ENCODE measurements around the gene NEDD8. TPM values are rescaled to one million over a fixed set of nuclear protein-coding genes. Genes with fewer than 3 reads are reported as not detected.

Gene NEDD8
- total and polyA plus RNA-seq, 4 donors, result 32.3 to 136 (median 78.1) TPM

GRCh38 chr14:24237463-24237955 is 5.3 kb upstream of the NEDD8 start:
- Histone ChIP-seq H3K36me3 (ENCODE audit: control insufficient read depth in 4 of 4, insufficient read depth in 3 of 4, low read depth in 1 of 4, low read length in 3 of 4) (peaks cover 10 to 57% (median 47%) of the 10 kb centered on the region in 4 donors), H3K9ac (ENCODE audit: low read depth in 1 of 2, low read length in 2 of 2) (no peak overlapping the region), H3K27ac (ENCODE audit: low read depth in 1 of 2, low read length in 2 of 2) (no peak overlapping the region), H3K9me3 (ENCODE audit: control insufficient read depth in 4 of 4, low read length in 3 of 4) (no peaks in the 10 kb centered on the region), H3K27me3 (ENCODE audit: control insufficient read depth in 4 of 4, insufficient read depth in 4 of 4, low read length in 3 of 4) (no peaks in the 10 kb centered on the region), H3K4me3 (ENCODE audit: low read depth in 1 of 3, low read length in 3 of 3) (no peak overlapping the region), H3K4me1 (ENCODE audit: control insufficient read depth in 4 of 4, insufficient read depth in 4 of 4, low read length in 3 of 4) (peaks cover 8 to 48% (median 38%) of the 10 kb centered on the region in 4 donors)
- WGBS, result 95% methylated on average over 2 of the region's 2 CpGs
- TF ChIP-seq GABPA (IDR thresholded peaks at IDR 0.05 in 1 of 2, conservative IDR thresholded peaks at IDR 0.05 in 1 of 2) (no peak), YY1 (IDR thresholded peaks at IDR 0.05) (no peak), FOXA1 (IDR thresholded peaks at IDR 0.05) (no peak)
- no peak for DNase-seq (ENCODE audit: low spot score)

- peaks cover 8 to 45% (median 36%) of the 10 kb centered on the region in 4 donors for H3K4me1 ChIP-seq (ENCODE audit: control insufficient read depth in 4 of 4, insufficient read depth in 4 of 4, low read length in 3 of 4)
- no peak overlapping the region for H3K9ac ChIP-seq (ENCODE audit: low read depth in 1 of 2, low read length in 2 of 2)
- no peak overlapping the region for H3K27ac ChIP-seq (ENCODE audit: low read depth in 1 of 2, low read length in 2 of 2)
- TF ChIP-seq MAX (IDR thresholded peaks at IDR 0.05) (no peak), ZBTB33 (IDR thresholded peaks at IDR 0.05) (no peak), GABPA (IDR thresholded peaks at IDR 0.05 in 1 of 2, conservative IDR thresholded peaks at IDR 0.05 in 1 of 2) (no peak), FOXA2 (IDR thresholded peaks at IDR 0.05) (no peak), TAF1 (conservative IDR thresholded peaks at IDR 0.05) (no peak)
- H3K9me3 ChIP-seq (ENCODE audit: control insufficient read depth in 4 of 4, low read length in 3 of 4), result no peaks in the 10 kb centered on the region
- H3K27me3 ChIP-seq (ENCODE audit: control insufficient read depth in 4 of 4, insufficient read depth in 4 of 4, low read length in 3 of 4), result no peaks in the 10 kb centered on the region
- H3K36me3 ChIP-seq (ENCODE audit: control insufficient read depth in 4 of 4, insufficient read depth in 3 of 4, low read depth in 1 of 4, low read length in 3 of 4), result peaks cover 10 to 57% (median 47%) of the 10 kb centered on the region in 4 donors
- no peak for DNase-seq (ENCODE audit: low spot score)
- WGBS, result 97% methylated on average over 6 of the region's 6 CpGs
- H3K4me3 ChIP-seq (ENCODE audit: low read depth in 1 of 3, low read length in 3 of 3), result no peak overlapping the region
Observed at GRCh38 chr14:24236689-24237462, 4.7 kb upstream of the NEDD8 start.

- no peaks in the 10 kb centered on the region for H3K9me3 ChIP-seq (ENCODE audit: control insufficient read depth in 4 of 4, low read length in 3 of 4)
- H3K27ac ChIP-seq (ENCODE audit: low read depth in 1 of 2, low read length in 2 of 2), result no peak overlapping the region
- no peak for DNase-seq (ENCODE audit: low spot score)
- H3K9ac ChIP-seq (ENCODE audit: low read depth in 1 of 2, low read length in 2 of 2), result no peak overlapping the region
- H3K36me3 ChIP-seq (ENCODE audit: control insufficient read depth in 4 of 4, insufficient read depth in 3 of 4, low read depth in 1 of 4, low read length in 3 of 4), result peaks cover 10 to 57% (median 46%) of the 10 kb centered on the region in 4 donors
- peaks cover 9 to 43% (median 36%) of the 10 kb centered on the region in 4 donors for H3K4me1 ChIP-seq (ENCODE audit: control insufficient read depth in 4 of 4, insufficient read depth in 4 of 4, low read length in 3 of 4)
- no peak overlapping the region for H3K4me3 ChIP-seq (ENCODE audit: low read depth in 1 of 3, low read length in 3 of 3)
- H3K27me3 ChIP-seq (ENCODE audit: control insufficient read depth in 4 of 4, insufficient read depth in 4 of 4, low read length in 3 of 4), result no peaks in the 10 kb centered on the region
- 94% methylated on average over 5 of the region's 5 CpGs for WGBS
- no peak for TF ChIP-seq RXRA (IDR thresholded peaks at IDR 0.05)
- TF ChIP-seq CTCF (IDR thresholded peaks at IDR 0.05; ENCODE audit: low read depth, low read length, missing input control), result no peak
- TF ChIP-seq YY1 (IDR thresholded peaks at IDR 0.05), result no peak
- TF ChIP-seq REST (IDR thresholded peaks at IDR 0.05), result no peak
- no peak for TF ChIP-seq FOXA2 (IDR thresholded peaks at IDR 0.05)
- no peak for TF ChIP-seq SP1 (IDR thresholded peaks at IDR 0.05)
- TF ChIP-seq HNF4G (IDR thresholded peaks at IDR 0.05), result no peak
- TF ChIP-seq RAD21 (IDR thresholded peaks at IDR 0.05), result no peak
- no peak for TF ChIP-seq MAX (IDR thresholded peaks at IDR 0.05)
- TF ChIP-seq ATF3 (IDR thresholded peaks at IDR 0.05), result no peak
- TF ChIP-seq NR2F2 (IDR thresholded peaks at IDR 0.05), result no peak
- no peak for TF ChIP-seq EGR1 (IDR thresholded peaks at IDR 0.05; ENCODE audit: low read depth in 2 of 2)
- TF ChIP-seq TAF1 (conservative IDR thresholded peaks at IDR 0.05), result no peak
- no peak for TF ChIP-seq GABPA (IDR thresholded peaks at IDR 0.05 in 1 of 2, conservative IDR thresholded peaks at IDR 0.05 in 1 of 2)
Observed at GRCh38 chr14:24235804-24236688, 3.9 kb upstream of the NEDD8 start.
